K562 (cell line): Measurements from ENCODE around the gene RPN1. TPM values are rescaled to one million over a fixed set of nuclear protein-coding genes. Genes with fewer than 3 reads are reported as not detected.

Experiments used
- ATF1 ChIP-seq, 2 experiments: fragments of 450-650 bp in 1 of 2; IDR thresholded peaks; 2 replicates each; pipeline ENCODE4 v1.6.1; 2016; ENCODE audit warnings: missing compliant biosample characterization in 1 of 2, missing genetic modification characterization in 1 of 2
- ETS2 ChIP-seq: IDR thresholded peaks from 2 replicates; pipeline ENCODE4 v1.6.1; 2016; ENCODE audit warnings: borderline replicate concordance, missing genetic modification characterization, mild to moderate bottlenecking, moderate library complexity, missing compliant biosample characterization; ENCODE audit not compliant: poor library complexity, severe bottlenecking
- NEUROD1 ChIP-seq: fragments of 150-350 bp; IDR thresholded peaks from 2 replicates; pipeline ENCODE4 v1.6.1; 2014; ENCODE audit warnings: borderline replicate concordance, low read length, low read depth; ENCODE audit not compliant: partially characterized antibody
- NR0B1 ChIP-seq: fragments of 450-650 bp; IDR thresholded peaks from one replicate; pipeline ENCODE4 v1.6.1; 2018; ENCODE audit warnings: mild to moderate bottlenecking, moderate library complexity; ENCODE audit not compliant: partially characterized antibody
- PRPF4 ChIP-seq: fragments of 200-400 bp; formaldehyde crosslinking; IDR thresholded peaks from one replicate; pipeline ENCODE4 v1.6.1; 2017; ENCODE audit warnings: low read length, low read depth, mild to moderate bottlenecking; ENCODE audit not compliant: insufficient read depth, poor library complexity, severe bottlenecking
- TFAP4 ChIP-seq: sonication (generic); formaldehyde crosslinking; IDR thresholded peaks from 2 replicates; pipeline ENCODE4 v1.8.0; 2022; ENCODE audit warnings: missing genetic modification reagents, mild to moderate bottlenecking, moderate library complexity, borderline replicate concordance
- polyA plus RNA-seq, 8 experiments: library from polyadenylated mRNA; depleted of rRNA in 4 of 8; stranded (reverse) in 5 of 8; unstranded in 3 of 8; fragments of >200 nt; fragmentation: Nextera tagmentation in 2 of 8; fragmentation: Illumina TruSeq in 1 of 8; extraction: Ambion mirVana in 2 of 8; extraction: Trizol in 1 of 8; gene quantifications; 2 replicates each; pipeline versions ENCODE4 v1.2.1 to v1.2.3, GENCODE V29; 2011 to 2014; ENCODE audit warnings: inconsistent platforms in 1 of 8, missing spikeins in 1 of 8
- total RNA-seq, 7 experiments: library from RNA; depleted of rRNA in 6 of 7; stranded (reverse); fragments of >200 nt in 6 of 7; fragmentation: Illumina TruSeq in 2 of 7; extraction: Trizol in 2 of 7; gene quantifications; 2 replicates each; pipeline versions ENCODE4 v1.2.1 to v1.2.3, GENCODE V29; 2011 to 2021; ENCODE audit warnings: low replicate concordance in 1 of 7
- TF ChIP-seq, protein P1 (sequence below): fragments of 200-800 bp; sonication (Bioruptor generic); IDR thresholded peaks from 2 replicates; pipeline ENCODE4 v1.6.1; 2016; ENCODE audit warnings: missing genetic modification characterization, missing compliant biosample characterization

RPN1 gene
- total and polyA plus RNA-seq, 9 of the 15 experiments (the other 6 are each of a cell fraction or from before 2014, with no cell fraction given), result 39.5 to 300 (median 148) TPM

- TF ChIP-seq ETS2 (tag), result no peak
- TF ChIP-seq NR0B1, result no peak
- no peak for TF ChIP-seq PRPF4
- no peak for TF ChIP-seq NEUROD1
- no peak for TF ChIP-seq TFAP4 (CRISPR knock-in tag)
- no peak for TF ChIP-seq ATF1 (CRISPR knock-in tag; IDR thresholded peaks at IDR 0.05)
- no peak for TF ChIP-seq ATF1 (tag; IDR thresholded peaks at IDR 0.05)
- TF ChIP-seq, protein P1, sequence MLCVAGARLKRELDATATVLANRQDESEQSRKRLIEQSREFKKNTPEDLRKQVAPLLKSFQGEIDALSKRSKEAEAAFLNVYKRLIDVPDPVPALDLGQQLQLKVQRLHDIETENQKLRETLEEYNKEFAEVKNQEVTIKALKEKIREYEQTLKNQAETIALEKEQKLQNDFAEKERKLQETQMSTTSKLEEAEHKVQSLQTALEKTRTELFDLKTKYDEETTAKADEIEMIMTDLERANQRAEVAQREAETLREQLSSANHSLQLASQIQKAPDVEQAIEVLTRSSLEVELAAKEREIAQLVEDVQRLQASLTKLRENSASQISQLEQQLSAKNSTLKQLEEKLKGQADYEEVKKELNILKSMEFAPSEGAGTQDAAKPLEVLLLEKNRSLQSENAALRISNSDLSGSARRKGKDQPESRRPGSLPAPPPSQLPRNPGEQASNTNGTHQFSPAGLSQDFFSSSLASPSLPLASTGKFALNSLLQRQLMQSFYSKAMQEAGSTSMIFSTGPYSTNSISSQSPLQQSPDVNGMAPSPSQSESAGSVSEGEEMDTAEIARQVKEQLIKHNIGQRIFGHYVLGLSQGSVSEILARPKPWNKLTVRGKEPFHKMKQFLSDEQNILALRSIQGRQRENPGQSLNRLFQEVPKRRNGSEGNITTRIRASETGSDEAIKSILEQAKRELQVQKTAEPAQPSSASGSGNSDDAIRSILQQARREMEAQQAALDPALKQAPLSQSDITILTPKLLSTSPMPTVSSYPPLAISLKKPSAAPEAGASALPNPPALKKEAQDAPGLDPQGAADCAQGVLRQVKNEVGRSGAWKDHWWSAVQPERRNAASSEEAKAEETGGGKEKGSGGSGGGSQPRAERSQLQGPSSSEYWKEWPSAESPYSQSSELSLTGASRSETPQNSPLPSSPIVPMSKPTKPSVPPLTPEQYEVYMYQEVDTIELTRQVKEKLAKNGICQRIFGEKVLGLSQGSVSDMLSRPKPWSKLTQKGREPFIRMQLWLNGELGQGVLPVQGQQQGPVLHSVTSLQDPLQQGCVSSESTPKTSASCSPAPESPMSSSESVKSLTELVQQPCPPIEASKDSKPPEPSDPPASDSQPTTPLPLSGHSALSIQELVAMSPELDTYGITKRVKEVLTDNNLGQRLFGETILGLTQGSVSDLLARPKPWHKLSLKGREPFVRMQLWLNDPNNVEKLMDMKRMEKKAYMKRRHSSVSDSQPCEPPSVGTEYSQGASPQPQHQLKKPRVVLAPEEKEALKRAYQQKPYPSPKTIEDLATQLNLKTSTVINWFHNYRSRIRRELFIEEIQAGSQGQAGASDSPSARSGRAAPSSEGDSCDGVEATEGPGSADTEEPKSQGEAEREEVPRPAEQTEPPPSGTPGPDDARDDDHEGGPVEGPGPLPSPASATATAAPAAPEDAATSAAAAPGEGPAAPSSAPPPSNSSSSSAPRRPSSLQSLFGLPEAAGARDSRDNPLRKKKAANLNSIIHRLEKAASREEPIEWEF (CRISPR knock-in tag), result no peak
Measured at GRCh38 chr3:128573707-128574162, 76.9 kb downstream of the RPN1 start (continued).
